Testis (tissue), 3 donors: ENCODE measurements around the gene VTI1B. TPM values are rescaled to one million over a fixed set of nuclear protein-coding genes. Genes with fewer than 3 reads are reported as not detected.

Experiments
- DNase-seq: peaks from one replicate; pipeline ENCODE4 v3.0.0-alpha.2; 2019
- H3K27ac ChIP-seq, 2 donors: fragments of 200-600 bp; sonication (generic); one replicate each; pipeline ENCODE4 v1.5.1; 2019
- H3K27me3 ChIP-seq: fragments of 200-600 bp; sonication (generic); one replicate; pipeline ENCODE4 v1.5.1; 2019
- H3K36me3 ChIP-seq: fragments of 200-600 bp; sonication (generic); one replicate; pipeline ENCODE4 v1.5.1; 2017; ENCODE audit warnings: low read depth; ENCODE audit errors: missing control alignments
- H3K4me1 ChIP-seq: fragments of 200-600 bp; sonication (generic); one replicate; pipeline ENCODE4 v1.5.1; 2019
- H3K4me3 ChIP-seq, 2 donors: fragments of 200-600 bp; sonication (generic); one replicate each; pipeline ENCODE4 v1.5.1; 2017 to 2019
- H3K9me3 ChIP-seq: fragments of 200-600 bp; sonication (generic); one replicate; pipeline ENCODE4 v1.5.1; 2017
- POLR2A ChIP-seq: fragments of 450-650 bp; IDR thresholded peaks from one replicate; pipeline ENCODE4 v1.6.1; 2017; ENCODE audit warnings: antibody characterized with exemption, mild to moderate bottlenecking, moderate library complexity
- whole genome bisulfite sequencing, 2 donors: methylation state at CpG; one replicate each; pipeline ENCODE4 v1.1.5; 2018; 5-methylcytosine and 5-hydroxymethylcytosine counted together
- intact Hi-C: fragments of 100-400 bp; cut with DNase I; formaldehyde crosslinking; loops from one replicate; pipeline ENCODE4 v1.15.1; 2023; ENCODE audit warnings: low total_unique reads
- polyA plus RNA-seq: library from polyadenylated mRNA; stranded (reverse); fragments of 350-450 nt; fragmentation: Illumina TruSeq; extraction: RNeasy Lipid Tissue Mini Kit (QIAGEN cat#74804); gene quantifications from one replicate; pipeline ENCODE4 v1.2.3, GENCODE V29; 2014; ENCODE audit warnings: low read depth, low replicate concordance; ENCODE audit not compliant: insufficient read depth
- total RNA-seq, 2 donors: library from RNA; depleted of rRNA; stranded (reverse); fragments of >200 nt; gene quantifications; one replicate each; pipeline ENCODE4 v1.2.3, GENCODE V29; 2016
- TF ChIP-seq, protein P1 (sequence below), 3 experiments: fragments of 450-650 bp in 2 of 3; fragments of 200-600 bp in 1 of 3; sonication (generic) in 1 of 3; IDR thresholded peaks; one replicate each; pipeline ENCODE4 v1.5.1; 2016 to 2019; ENCODE audit warnings: antibody characterized with exemption in 3 of 3, mild to moderate bottlenecking in 2 of 3, moderate library complexity in 1 of 3

VTI1B gene
- total and polyA plus RNA-seq, 3 donors from 2014 or later = 65.0 to 143 (median 72.7) TPM

DNA sequence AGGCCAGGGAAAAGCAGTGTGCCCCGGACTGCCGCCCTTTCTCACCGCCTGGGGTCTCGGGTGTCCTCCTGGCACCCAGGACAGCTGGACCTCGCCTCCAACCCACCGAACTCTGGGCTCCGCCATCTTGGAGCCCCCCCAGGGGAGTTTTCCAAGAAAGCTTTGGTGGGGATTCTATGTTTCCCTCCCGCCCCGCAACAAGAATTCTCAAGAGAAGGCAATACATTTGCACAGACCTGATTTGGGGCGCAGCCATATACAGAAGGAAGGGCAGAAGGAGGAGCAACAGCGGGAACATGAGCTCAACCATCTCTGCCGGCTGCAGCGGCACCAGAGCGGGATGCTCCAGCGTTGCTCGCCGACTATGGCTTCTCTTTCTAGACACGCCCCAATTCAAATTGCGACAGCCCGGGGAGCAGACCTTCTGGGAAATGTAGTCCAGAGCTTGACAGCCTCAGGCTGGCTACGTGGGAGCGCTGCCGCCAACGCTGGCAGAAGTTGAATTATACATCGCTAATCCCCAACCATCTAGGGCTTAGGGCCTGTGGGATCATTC is 21.0 kb upstream of the VTI1B start, which contains the start of gene RDH11:
Gene RDH11 (minus strand): TSS at position 371 of the 556 bp plus-strand sequence. CDS start 61 bp downstream, at position 310.
- Histone ChIP-seq H3K27me3 (no peaks in the 10 kb centered on the region), H3K9me3 (no peaks in the 10 kb centered on the region), H3K4me3 (peak within 1 kb of the TSS; percentile 78 to 92), H3K36me3 (no peaks in the 10 kb centered on the region), H3K4me1 (no peaks in the 10 kb centered on the region), H3K27ac (peak within 1 kb of the TSS; percentile 92 to 93)
- intact Hi-C loops = no loop called here
- WGBS, 2 donors = 1% methylated on average over 20 to 25 of the region's 25 CpGs
- peak; percentile 85 for TF ChIP-seq POLR2A
- TF ChIP-seq, protein P1, sequence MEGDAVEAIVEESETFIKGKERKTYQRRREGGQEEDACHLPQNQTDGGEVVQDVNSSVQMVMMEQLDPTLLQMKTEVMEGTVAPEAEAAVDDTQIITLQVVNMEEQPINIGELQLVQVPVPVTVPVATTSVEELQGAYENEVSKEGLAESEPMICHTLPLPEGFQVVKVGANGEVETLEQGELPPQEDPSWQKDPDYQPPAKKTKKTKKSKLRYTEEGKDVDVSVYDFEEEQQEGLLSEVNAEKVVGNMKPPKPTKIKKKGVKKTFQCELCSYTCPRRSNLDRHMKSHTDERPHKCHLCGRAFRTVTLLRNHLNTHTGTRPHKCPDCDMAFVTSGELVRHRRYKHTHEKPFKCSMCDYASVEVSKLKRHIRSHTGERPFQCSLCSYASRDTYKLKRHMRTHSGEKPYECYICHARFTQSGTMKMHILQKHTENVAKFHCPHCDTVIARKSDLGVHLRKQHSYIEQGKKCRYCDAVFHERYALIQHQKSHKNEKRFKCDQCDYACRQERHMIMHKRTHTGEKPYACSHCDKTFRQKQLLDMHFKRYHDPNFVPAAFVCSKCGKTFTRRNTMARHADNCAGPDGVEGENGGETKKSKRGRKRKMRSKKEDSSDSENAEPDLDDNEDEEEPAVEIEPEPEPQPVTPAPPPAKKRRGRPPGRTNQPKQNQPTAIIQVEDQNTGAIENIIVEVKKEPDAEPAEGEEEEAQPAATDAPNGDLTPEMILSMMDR (IDR thresholded peaks at IDR 0.05) = no peak
- peak; percentile 95 for DNase-seq

DNA sequence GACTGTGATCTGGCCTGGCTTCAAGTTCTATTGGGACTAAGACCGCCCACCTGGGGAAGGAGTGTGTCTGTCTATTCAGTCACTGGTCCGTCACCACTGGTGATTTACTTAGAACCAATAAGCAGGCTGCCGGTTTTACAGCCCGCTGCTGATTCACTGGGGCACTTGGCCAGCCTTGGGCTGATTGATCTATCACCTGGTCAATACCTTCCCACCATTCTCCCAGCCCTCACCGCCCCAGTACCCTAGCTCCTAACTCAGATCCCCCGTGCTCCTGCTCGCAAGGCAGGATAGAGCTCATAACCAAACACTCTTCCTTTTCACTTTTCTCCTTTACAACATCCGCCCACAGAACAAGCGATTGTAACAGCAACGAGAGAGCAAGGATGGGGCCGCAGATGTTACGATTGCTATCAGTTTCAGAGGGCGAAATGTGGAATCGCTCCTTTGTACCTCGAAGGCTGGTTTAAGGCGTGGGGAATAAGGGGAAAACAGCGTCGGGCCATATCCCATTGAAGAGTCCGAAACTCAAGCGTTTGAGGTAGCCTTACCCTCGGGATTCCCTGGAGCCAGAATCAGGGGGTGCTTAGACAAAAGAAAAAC is 20.5 kb upstream of the VTI1B start:
- H3K36me3 ChIP-seq = no peaks in the 10 kb centered on the region
- intact Hi-C loops = no loop called here
- peak overlapping the region; percentile 92 to 93 for H3K27ac ChIP-seq
- 0 to 1% methylated on average over 21 of the region's 21 CpGs for WGBS, 2 donors
- H3K4me3 ChIP-seq = peak overlapping the region; percentile 78 to 92
- H3K27me3 ChIP-seq = no peaks in the 10 kb centered on the region
- DNase-seq = peak; percentile 94
- no peaks in the 10 kb centered on the region for H3K9me3 ChIP-seq
- H3K4me1 ChIP-seq = no peaks in the 10 kb centered on the region
- TF ChIP-seq POLR2A = no peak
- TF ChIP-seq, protein P1 (IDR thresholded peaks at IDR 0.05) = no peak

DNA sequence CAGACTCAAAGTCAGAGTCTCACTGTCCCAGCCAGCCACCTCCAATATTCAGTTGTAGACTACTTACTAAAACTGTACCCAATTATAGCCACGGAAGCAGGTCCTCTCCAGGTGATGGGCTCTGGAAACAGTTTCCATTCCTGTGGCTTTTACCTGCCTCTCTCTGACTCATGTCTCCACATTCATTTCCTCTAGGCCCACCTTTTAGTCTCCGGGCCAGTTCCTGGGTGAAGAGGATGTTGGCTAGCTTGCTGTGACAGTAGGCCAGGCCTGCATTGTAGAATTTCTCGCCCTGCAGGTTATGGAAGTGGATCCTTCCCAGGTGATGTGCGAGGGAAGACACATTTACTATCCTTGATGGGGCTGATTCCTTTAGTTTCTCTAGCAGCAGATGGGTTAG is 15.6 kb upstream of the VTI1B start:
- 89 to 93% methylated on average over 4 of the region's 4 CpGs for WGBS, 2 donors
- Histone ChIP-seq H3K4me1 (no peaks in the 10 kb centered on the region), H3K36me3 (no peaks in the 10 kb centered on the region), H3K27ac (no peak overlapping the region), H3K4me3 (no peak overlapping the region), H3K27me3 (no peaks in the 10 kb centered on the region), H3K9me3 (no peaks in the 10 kb centered on the region)
- intact Hi-C loops = no loop called here
- TF ChIP-seq, protein P1 (IDR thresholded peaks at IDR 0.05) = no peak
- no peak for TF ChIP-seq POLR2A
- DNase-seq = no peak

DNA sequence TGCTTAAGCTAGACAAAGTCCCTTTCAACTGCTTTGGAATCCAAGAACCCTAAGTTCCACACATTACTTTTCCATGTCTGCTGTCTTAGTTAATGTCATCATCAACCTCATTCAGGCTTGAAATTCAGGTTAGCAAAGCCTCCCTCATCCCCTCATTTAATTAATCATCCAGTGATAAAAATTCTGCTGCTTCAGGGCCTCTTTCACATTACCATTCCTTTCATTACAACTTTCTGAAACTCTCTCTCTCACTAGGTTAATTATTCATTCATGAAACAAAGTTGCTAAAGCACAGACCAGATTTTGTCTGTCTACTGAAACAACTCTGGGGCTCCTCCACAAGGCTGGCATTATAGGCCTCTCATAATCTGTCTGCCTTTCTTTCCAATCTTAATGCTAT is 9.4 kb upstream of the VTI1B start:
- intact Hi-C loops = no loop called here
- Histone ChIP-seq H3K36me3 (no peaks in the 10 kb centered on the region), H3K9me3 (no peaks in the 10 kb centered on the region), H3K4me1 (peaks cover 5% of the 10 kb centered on the region), H3K27me3 (no peaks in the 10 kb centered on the region), H3K27ac (peak overlapping the region; percentile 8 to 66), H3K4me3 (no peak overlapping the region)
- TF ChIP-seq, protein P1 (IDR thresholded peaks at IDR 0.05) = no peak
- TF ChIP-seq POLR2A = no peak
- DNase-seq = peak; percentile 33

DNA sequence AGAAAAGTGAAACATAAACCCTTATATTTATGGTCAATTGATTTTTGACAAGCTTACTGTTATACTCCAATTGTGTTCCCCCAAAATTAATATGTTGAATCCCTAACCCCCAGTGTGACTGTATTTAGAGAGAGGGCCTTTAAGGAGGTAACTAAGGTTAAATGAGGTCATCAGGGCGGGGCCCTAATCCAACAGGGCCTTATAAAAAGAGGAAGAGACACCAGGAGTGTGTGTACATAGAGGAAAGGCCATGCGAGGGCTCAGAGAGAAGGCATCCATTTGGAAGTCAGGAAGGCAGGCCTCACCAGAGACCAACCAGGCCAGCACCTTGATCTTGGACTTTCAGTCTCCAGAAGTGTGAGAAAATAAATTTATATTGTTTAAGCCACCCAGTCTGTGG is 6.5 kb upstream of the VTI1B start:
- WGBS, 2 donors = 84 to 89% methylated on average over 2 of the region's 2 CpGs
- no peaks in the 10 kb centered on the region for H3K9me3 ChIP-seq
- H3K27ac ChIP-seq = no peak overlapping the region
- no peak for TF ChIP-seq POLR2A
- TF ChIP-seq, protein P1 (IDR thresholded peaks at IDR 0.05) = no peak
- H3K36me3 ChIP-seq = no peaks in the 10 kb centered on the region
- intact Hi-C loops = no loop called here
- peaks cover 5% of the 10 kb centered on the region for H3K4me1 ChIP-seq
- DNase-seq = no peak
- no peak overlapping the region for H3K4me3 ChIP-seq
- H3K27me3 ChIP-seq = no peaks in the 10 kb centered on the region
